ENCODE measurements around the gene ALOX12B.

GRCh38 chr17:8096541-8096940 is 9.0 kb upstream of the ALOX12B start:
- TF ChIP-seq CTCF (IDR thresholded peaks at IDR 0.05): no peak
- TF ChIP-seq EP300 (IDR thresholded peaks at IDR 0.05; ENCODE audit: low read depth): no peak

All from transverse colon (tissue), 3 donors.